SK-N-SH (cell line): ENCODE measurements around the gene SMIM22.

Source experiments
- CTCF ChIP-seq: fragments of 200-600 bp; sonication (generic); IDR thresholded peaks from 2 replicates; pipeline ENCODE4 v1.6.1; 2017; ENCODE audit warnings: antibody characterized with exemption, mild to moderate bottlenecking, moderate library complexity
- EZH2phosphoT487 ChIP-seq: fragments of 200-600 bp; sonication (generic); IDR thresholded peaks from 2 replicates; pipeline ENCODE4 v1.6.1; 2017; ENCODE audit warnings: low read depth, mixed run types, mild to moderate bottlenecking, antibody characterized with exemption, moderate library complexity, borderline replicate concordance
- MAX ChIP-seq: IDR thresholded peaks from 2 replicates; pipeline ENCODE4 v1.4.0; 2012; ENCODE audit warnings: low read depth
- MEF2A ChIP-seq: IDR thresholded peaks from 2 replicates; pipeline ENCODE4 v1.4.0; 2012; ENCODE audit warnings: low read depth, borderline replicate concordance
- POLR2AphosphoS5 ChIP-seq: IDR thresholded peaks from 2 replicates; pipeline ENCODE4 v1.6.1; 2012; ENCODE audit warnings: low read depth, low read length
- SIN3A ChIP-seq: IDR thresholded peaks from 2 replicates; pipeline ENCODE4 v1.6.1; 2012; ENCODE audit warnings: low read depth, mild to moderate bottlenecking, low read length, moderate library complexity, borderline replicate concordance
- SMC3 ChIP-seq: IDR thresholded peaks from 2 replicates; pipeline ENCODE4 v1.6.1; 2012; ENCODE audit warnings: low read depth, low read length, improper control_type of control experiment
- TEAD4 ChIP-seq: IDR thresholded peaks from 2 replicates; pipeline ENCODE4 v1.4.0; 2012; ENCODE audit warnings: mild to moderate bottlenecking, borderline replicate concordance; ENCODE audit not compliant: insufficient read depth
- USF1 ChIP-seq: IDR thresholded peaks from 2 replicates; pipeline ENCODE4 v1.4.0; 2012; ENCODE audit warnings: low read depth, borderline replicate concordance

- TF ChIP-seq POLR2AphosphoS5, result no peak
- TF ChIP-seq CTCF, result no peak
- no peak for TF ChIP-seq EZH2phosphoT487
- no peak for TF ChIP-seq TEAD4
- TF ChIP-seq SMC3, result no peak
- TF ChIP-seq MEF2A, result no peak
- no peak for TF ChIP-seq SIN3A
- no peak for TF ChIP-seq USF1
- no peak for TF ChIP-seq MAX
Measured at GRCh38 chr16:4825196-4825595, 30.0 kb downstream of the SMIM22 start.
